ENCODE results near the gene MSL3B.

MSL3B gene

DNA sequence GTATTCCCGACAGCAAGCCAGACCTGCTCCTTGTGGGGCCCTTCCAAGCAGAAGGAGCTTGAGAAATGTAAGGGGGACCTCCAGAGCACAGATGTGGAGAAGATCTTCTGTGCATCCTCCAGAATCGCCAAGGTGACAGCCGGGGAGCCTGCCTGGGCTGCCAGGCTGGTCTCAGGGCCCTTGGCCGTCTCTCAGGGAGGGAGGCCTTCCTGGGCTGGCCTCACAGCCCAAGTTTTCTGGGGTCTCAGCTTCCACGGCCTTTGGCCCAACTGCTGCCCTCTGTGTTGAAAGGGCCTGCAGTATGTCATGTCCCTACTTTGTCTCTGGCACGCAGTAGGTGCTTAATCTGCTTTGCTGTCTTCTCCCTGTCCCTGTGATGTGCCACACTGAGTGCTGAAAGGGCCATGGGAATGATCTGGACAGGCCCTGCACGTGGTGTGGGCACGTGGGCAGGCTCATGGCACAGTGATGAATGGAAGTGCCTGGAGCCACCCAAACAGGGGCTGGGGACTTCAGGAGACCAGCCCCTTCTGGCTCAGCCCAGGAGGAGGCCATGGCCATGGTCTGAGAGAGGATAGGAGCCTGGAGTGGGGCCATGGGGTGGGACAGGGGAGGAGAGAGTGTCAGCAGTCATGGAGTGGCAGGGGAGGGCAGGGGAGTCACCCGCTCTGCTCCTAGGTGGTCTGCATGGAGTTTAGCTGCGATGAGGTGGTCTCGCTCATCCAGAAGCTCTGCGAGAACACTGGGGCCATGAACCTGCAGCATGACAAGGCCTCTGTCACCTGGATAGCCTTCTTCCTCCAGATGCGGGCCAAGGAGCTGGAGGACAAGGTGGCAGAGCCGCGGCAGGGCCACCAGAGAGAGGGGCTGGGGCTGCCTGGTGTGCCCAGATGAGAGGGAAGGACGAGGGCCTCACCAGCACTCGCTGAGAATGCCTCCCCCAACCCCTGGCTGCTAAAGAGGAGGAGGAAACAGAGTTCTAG, 49.3 kb downstream of the MSL3B start (continued):
- TF ChIP-seq, protein P1, sequence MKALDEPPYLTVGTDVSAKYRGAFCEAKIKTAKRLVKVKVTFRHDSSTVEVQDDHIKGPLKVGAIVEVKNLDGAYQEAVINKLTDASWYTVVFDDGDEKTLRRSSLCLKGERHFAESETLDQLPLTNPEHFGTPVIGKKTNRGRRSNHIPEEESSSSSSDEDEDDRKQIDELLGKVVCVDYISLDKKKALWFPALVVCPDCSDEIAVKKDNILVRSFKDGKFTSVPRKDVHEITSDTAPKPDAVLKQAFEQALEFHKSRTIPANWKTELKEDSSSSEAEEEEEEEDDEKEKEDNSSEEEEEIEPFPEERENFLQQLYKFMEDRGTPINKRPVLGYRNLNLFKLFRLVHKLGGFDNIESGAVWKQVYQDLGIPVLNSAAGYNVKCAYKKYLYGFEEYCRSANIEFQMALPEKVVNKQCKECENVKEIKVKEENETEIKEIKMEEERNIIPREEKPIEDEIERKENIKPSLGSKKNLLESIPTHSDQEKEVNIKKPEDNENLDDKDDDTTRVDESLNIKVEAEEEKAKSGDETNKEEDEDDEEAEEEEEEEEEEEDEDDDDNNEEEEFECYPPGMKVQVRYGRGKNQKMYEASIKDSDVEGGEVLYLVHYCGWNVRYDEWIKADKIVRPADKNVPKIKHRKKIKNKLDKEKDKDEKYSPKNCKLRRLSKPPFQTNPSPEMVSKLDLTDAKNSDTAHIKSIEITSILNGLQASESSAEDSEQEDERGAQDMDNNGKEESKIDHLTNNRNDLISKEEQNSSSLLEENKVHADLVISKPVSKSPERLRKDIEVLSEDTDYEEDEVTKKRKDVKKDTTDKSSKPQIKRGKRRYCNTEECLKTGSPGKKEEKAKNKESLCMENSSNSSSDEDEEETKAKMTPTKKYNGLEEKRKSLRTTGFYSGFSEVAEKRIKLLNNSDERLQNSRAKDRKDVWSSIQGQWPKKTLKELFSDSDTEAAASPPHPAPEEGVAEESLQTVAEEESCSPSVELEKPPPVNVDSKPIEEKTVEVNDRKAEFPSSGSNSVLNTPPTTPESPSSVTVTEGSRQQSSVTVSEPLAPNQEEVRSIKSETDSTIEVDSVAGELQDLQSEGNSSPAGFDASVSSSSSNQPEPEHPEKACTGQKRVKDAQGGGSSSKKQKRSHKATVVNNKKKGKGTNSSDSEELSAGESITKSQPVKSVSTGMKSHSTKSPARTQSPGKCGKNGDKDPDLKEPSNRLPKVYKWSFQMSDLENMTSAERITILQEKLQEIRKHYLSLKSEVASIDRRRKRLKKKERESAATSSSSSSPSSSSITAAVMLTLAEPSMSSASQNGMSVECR (CRISPR knock-in tag; IDR thresholded peaks at IDR 0.05): no peak
- TF ChIP-seq ZBTB17 (CRISPR knock-in tag; IDR thresholded peaks at IDR 0.05): no peak
- no peak for TF ChIP-seq NEUROD1 (IDR thresholded peaks at IDR 0.05; ENCODE audit: borderline replicate concordance, low read depth, low read length, partially characterized antibody)
- no peak for TF ChIP-seq ZKSCAN1 (IDR thresholded peaks at IDR 0.05; ENCODE audit: low read depth, low read length)
- TF ChIP-seq POU5F1 (IDR thresholded peaks at IDR 0.05; ENCODE audit: borderline replicate concordance, low read depth, low read length, partially characterized antibody): no peak

All from K562 (cell line).